Keratinocyte (primary cell): ENCODE measurements around the gene HSDL1. TPM values are rescaled to one million over a fixed set of nuclear protein-coding genes. Genes with fewer than 3 reads are reported as not detected.

ENCODE experiments used
- DNase-seq: peaks from one replicate; pipeline ENCODE4 v3.0.0-alpha.2; 2011; ENCODE audit warnings: low read depth, missing footprints, low spot score
- FAIRE-seq: peaks from 2 replicates; lab custom pipeline; 2011; peaks lifted over from hg19 to GRCh38; lab: Jason Lieb, UNC
- H2AFZ ChIP-seq: 2 replicates; pipeline ENCODE4 v1.6.0; 2012; ENCODE audit warnings: low read length, control low read depth, inconsistent platforms; ENCODE audit not compliant: control insufficient read depth
- H3K27ac ChIP-seq: 2 replicates; pipeline ENCODE4 v1.5.1; 2011; ENCODE audit warnings: low read length; ENCODE audit not compliant: control insufficient read depth, insufficient read depth
- H3K27me3 ChIP-seq: 3 replicates; pipeline ENCODE4 v1.6.0; 2011; ENCODE audit warnings: low read length; ENCODE audit not compliant: control insufficient read depth, insufficient read depth; ENCODE audit errors: extremely low read depth
- H3K36me3 ChIP-seq, 2 experiments: 2 replicates in 1 of 2; 3 replicates in 1 of 2; pipeline ENCODE4 v1.5.1; 2011; ENCODE audit warnings: low read length in 2 of 2, mild to moderate bottlenecking in 1 of 2; ENCODE audit not compliant: control insufficient read depth in 2 of 2, insufficient read depth in 2 of 2; ENCODE audit errors: extremely low read depth in 1 of 2
- H3K4me1 ChIP-seq: 3 replicates; pipeline ENCODE4 v1.5.1; 2011; ENCODE audit warnings: low read length; ENCODE audit not compliant: control insufficient read depth, insufficient read depth; ENCODE audit errors: extremely low read depth
- H3K4me2 ChIP-seq: 3 replicates; pipeline ENCODE4 v1.6.0; 2011; ENCODE audit warnings: low read depth, low read length; ENCODE audit not compliant: control insufficient read depth, insufficient read depth; ENCODE audit errors: extremely low read depth
- H3K4me3 ChIP-seq, 3 experiments: fragments of 200-600 bp in 1 of 3; sonication (generic) in 1 of 3; 2 replicates in 2 of 3; 3 replicates in 1 of 3; pipeline ENCODE4 v1.5.1; 2011 to 2016; ENCODE audit warnings: low read length in 3 of 3, mild to moderate bottlenecking in 3 of 3, control low read depth in 2 of 3, inconsistent platforms in 1 of 3, low read depth in 1 of 3, mixed read lengths in 1 of 3, mixed run types in 1 of 3, moderate library complexity in 1 of 3; ENCODE audit not compliant: control insufficient read depth in 2 of 3, insufficient read depth in 2 of 3; ENCODE audit errors: extremely low read depth in 1 of 3
- H3K79me2 ChIP-seq: 2 replicates; pipeline ENCODE4 v1.6.0; 2012; ENCODE audit warnings: low read length; ENCODE audit not compliant: control insufficient read depth, insufficient read depth
- H3K9ac ChIP-seq: 3 replicates; pipeline ENCODE4 v1.6.0; 2011; ENCODE audit warnings: low read length; ENCODE audit not compliant: control insufficient read depth, insufficient read depth; ENCODE audit errors: extremely low read depth
- H3K9me1 ChIP-seq: 3 replicates; pipeline ENCODE4 v1.6.0; 2011; ENCODE audit warnings: low read length; ENCODE audit not compliant: control insufficient read depth, insufficient read depth; ENCODE audit errors: extremely low read depth
- H3K9me3 ChIP-seq: 2 replicates; pipeline ENCODE4 v1.5.1; 2012; ENCODE audit warnings: low read depth, low read length; ENCODE audit not compliant: control insufficient read depth
- H4K20me1 ChIP-seq: 3 replicates; pipeline ENCODE4 v1.6.0; 2011; ENCODE audit warnings: low read length; ENCODE audit not compliant: control insufficient read depth, insufficient read depth; ENCODE audit errors: extremely low read depth
- CTCF ChIP-seq, 3 experiments: IDR thresholded peaks in 1 of 3; conservative IDR thresholded peaks in 1 of 3; optimal IDR thresholded peaks in 1 of 3; 2 replicates in 2 of 3; 3 replicates in 1 of 3; pipeline versions ENCODE3 to v1.5.1; 2011; ENCODE audit warnings: low read length in 3 of 3, mild to moderate bottlenecking in 3 of 3, moderate library complexity in 2 of 3, control low read depth in 1 of 3, inconsistent platforms in 1 of 3; ENCODE audit not compliant: insufficient read depth in 2 of 3; ENCODE audit errors: extremely low read depth in 1 of 3
- EZH2 ChIP-seq: IDR thresholded peaks from one replicate; pipeline ENCODE4 v1.6.1; 2012; ENCODE audit warnings: inconsistent platforms, mild to moderate bottlenecking, low read length, moderate library complexity
- dilution Hi-C: fragments of 300-500 bp; cut with MboI; formaldehyde crosslinking; loops from one replicate; pipeline ENCODE4 v1.7.0; 2020; ENCODE audit warnings: low sequenced_read_pairs; ENCODE audit not compliant: extremely low pct_ligation_motif_present
- polyA plus RNA-seq, 5 experiments: library from polyadenylated mRNA; depleted of rRNA in 3 of 5; stranded (reverse) in 3 of 5; stranded (forward) in 1 of 5; unstranded in 1 of 5; fragments of >200 nt; gene quantifications; 1 replicate in 1 of 5; 2 replicates in 3 of 5; 3 replicates in 1 of 5; pipeline versions ENCODE4 v1.2.1 to v1.2.3, GENCODE V29; 2011 to 2012; ENCODE audit warnings: missing spikeins in 2 of 5, low read depth in 1 of 5, low replicate concordance in 1 of 5

The HSDL1 gene
- polyA plus RNA-seq, 1 donor (not counting 4 experiments of a cell fraction or from before 2014, with no cell fraction given): 18.1 TPM

DNA sequence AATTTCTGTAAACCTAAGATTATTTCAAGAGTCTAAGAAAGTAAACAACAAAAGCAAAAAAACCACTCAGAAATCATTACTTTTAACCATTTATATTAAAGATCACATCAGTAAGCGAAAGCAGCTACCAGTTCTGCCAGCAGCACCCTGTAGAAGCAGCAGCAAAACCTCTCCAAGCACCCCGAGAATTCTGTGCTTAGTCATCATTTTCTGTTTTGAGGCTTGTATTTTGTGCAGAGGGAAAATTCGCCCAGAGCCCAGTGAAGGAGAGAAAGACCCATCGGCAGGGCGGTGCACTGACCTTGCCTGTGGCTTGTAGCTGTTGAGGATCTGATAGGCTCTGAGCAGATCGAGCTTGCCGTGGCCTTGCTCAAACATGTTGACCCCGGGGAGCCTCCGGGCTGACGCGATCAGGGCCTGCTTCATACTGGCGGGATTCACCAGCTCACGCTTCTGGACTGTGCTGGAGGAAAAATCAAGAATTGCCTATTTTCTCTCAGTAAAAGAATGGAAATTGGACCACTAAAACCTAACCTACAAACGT lies 63.5 kb downstream of the HSDL1 start:
- TF ChIP-seq CTCF (optimal IDR thresholded peaks at IDR 0.05 in 1 of 3, IDR thresholded peaks at IDR 0.05 in 1 of 3, conservative IDR thresholded peaks at IDR 0.05 in 1 of 3; ENCODE audit: extremely low read depth in 1 of 3, insufficient read depth in 2 of 3, low read length in 3 of 3) (no peak), EZH2 (no peak)
- H2AFZ ChIP-seq: no peak overlapping the region
- H3K4me3 ChIP-seq: no peak overlapping the region
- no peaks in the 10 kb centered on the region for H3K27me3 ChIP-seq
- no peaks in the 10 kb centered on the region for H3K9me3 ChIP-seq
- DNase-seq (no peak), FAIRE-seq (no peak)
- H4K20me1 ChIP-seq: no peaks in the 10 kb centered on the region
- H3K9me1 ChIP-seq: no peaks in the 10 kb centered on the region
- dilution Hi-C loops: no loop called here
- no peak overlapping the region for H3K4me2 ChIP-seq
- peaks cover 20 to 28% of the 10 kb centered on the region in 2 experiments for H3K36me3 ChIP-seq
- peaks cover 8% of the 10 kb centered on the region for H3K79me2 ChIP-seq
- no peak overlapping the region for H3K9ac ChIP-seq
- peaks cover 12% of the 10 kb centered on the region for H3K4me1 ChIP-seq
- no peak overlapping the region for H3K27ac ChIP-seq

GRCh38 chr16:84080813-84081212 lies 64.2 kb downstream of the HSDL1 start:
- H3K4me3 ChIP-seq: no peak overlapping the region
- DNase-seq (no peak), FAIRE-seq (no peak)
- H3K9me1 ChIP-seq: no peaks in the 10 kb centered on the region
- no peaks in the 10 kb centered on the region for H3K27me3 ChIP-seq
- no peaks in the 10 kb centered on the region for H3K9me3 ChIP-seq
- H2AFZ ChIP-seq: no peak overlapping the region
- TF ChIP-seq EZH2 (no peak), CTCF (optimal IDR thresholded peaks at IDR 0.05 in 1 of 3, IDR thresholded peaks at IDR 0.05 in 1 of 3, conservative IDR thresholded peaks at IDR 0.05 in 1 of 3; ENCODE audit: extremely low read depth in 1 of 3, insufficient read depth in 2 of 3, low read length in 3 of 3) (no peak)
- no peak overlapping the region for H3K4me2 ChIP-seq
- no peaks in the 10 kb centered on the region for H4K20me1 ChIP-seq
- dilution Hi-C loops: no loop called here
- peaks cover 12% of the 10 kb centered on the region for H3K4me1 ChIP-seq
- H3K9ac ChIP-seq: no peak overlapping the region
- H3K27ac ChIP-seq: no peak overlapping the region
- peaks cover 14 to 26% of the 10 kb centered on the region in 2 experiments for H3K36me3 ChIP-seq
- H3K79me2 ChIP-seq: peaks cover 8% of the 10 kb centered on the region
